ENCODE results near the gene RIMBP2. TPM values are rescaled to one million over a fixed set of nuclear protein-coding genes. Genes with fewer than 3 reads are reported as not detected.

RIMBP2 gene
- polyA plus RNA-seq, 1 donor (not counting 4 experiments of a cell fraction or from before 2014, with no cell fraction given), result 0.16 TPM

- no peak overlapping the region for H3K4me2 ChIP-seq (ENCODE audit: control insufficient read depth, extremely low read depth, insufficient read depth, low read depth, low read length)
- no peaks in the 10 kb centered on the region for H3K79me2 ChIP-seq (ENCODE audit: control insufficient read depth, insufficient read depth, low read length)
- no peak overlapping the region for H3K27ac ChIP-seq (ENCODE audit: control insufficient read depth, insufficient read depth, low read length)
- H3K9ac ChIP-seq (ENCODE audit: control insufficient read depth, extremely low read depth, insufficient read depth, low read length), result no peak overlapping the region
- no peaks in the 10 kb centered on the region for H3K9me1 ChIP-seq (ENCODE audit: control insufficient read depth, extremely low read depth, insufficient read depth, low read length)
- H4K20me1 ChIP-seq (ENCODE audit: control insufficient read depth, extremely low read depth, insufficient read depth, low read length), result no peaks in the 10 kb centered on the region
- DNase-seq (ENCODE audit: low read depth, low spot score) (no peak), FAIRE-seq (no peak)
- peaks cover 5% of the 10 kb centered on the region for H3K27me3 ChIP-seq (ENCODE audit: control insufficient read depth, extremely low read depth, insufficient read depth, low read length)
- no peaks in the 10 kb centered on the region for H3K4me1 ChIP-seq (ENCODE audit: control insufficient read depth, extremely low read depth, insufficient read depth, low read length)
- H2AFZ ChIP-seq (ENCODE audit: control insufficient read depth, low read length), result no peak overlapping the region
- H3K36me3 ChIP-seq (ENCODE audit: control insufficient read depth in 2 of 2, extremely low read depth in 1 of 2, insufficient read depth in 2 of 2, low read length in 2 of 2), result no peaks in the 10 kb centered on the region
- H3K4me3 ChIP-seq (ENCODE audit: control insufficient read depth in 2 of 3, extremely low read depth in 1 of 3, insufficient read depth in 2 of 3, low read depth in 1 of 3, low read length in 3 of 3), result no peak overlapping the region
- H3K9me3 ChIP-seq (ENCODE audit: control insufficient read depth, low read depth, low read length), result no peaks in the 10 kb centered on the region
- no peak for TF ChIP-seq EZH2 (IDR thresholded peaks at IDR 0.05; ENCODE audit: low read length)
- no peak for TF ChIP-seq CTCF (optimal IDR thresholded peaks at IDR 0.05 in 1 of 3, IDR thresholded peaks at IDR 0.05 in 1 of 3, conservative IDR thresholded peaks at IDR 0.05 in 1 of 3; ENCODE audit: extremely low read depth in 1 of 3, insufficient read depth in 2 of 3, low read length in 3 of 3)
- dilution Hi-C loops (cut with MboI; ENCODE audit: extremely low pct_ligation_motif_present, low sequenced_read_pairs), result no loop called here
Measured at GRCh38 chr12:130704606-130705005, 11.5 kb downstream of the RIMBP2 start.

- DNase-seq (ENCODE audit: low read depth, low spot score) (no peak), FAIRE-seq (no peak)
- no peak overlapping the region for H3K4me2 ChIP-seq (ENCODE audit: control insufficient read depth, extremely low read depth, insufficient read depth, low read depth, low read length)
- no peak overlapping the region for H2AFZ ChIP-seq (ENCODE audit: control insufficient read depth, low read length)
- no peaks in the 10 kb centered on the region for H3K4me1 ChIP-seq (ENCODE audit: control insufficient read depth, extremely low read depth, insufficient read depth, low read length)
- H3K9me1 ChIP-seq (ENCODE audit: control insufficient read depth, extremely low read depth, insufficient read depth, low read length), result no peaks in the 10 kb centered on the region
- no peaks in the 10 kb centered on the region for H4K20me1 ChIP-seq (ENCODE audit: control insufficient read depth, extremely low read depth, insufficient read depth, low read length)
- H3K4me3 ChIP-seq (ENCODE audit: control insufficient read depth in 2 of 3, extremely low read depth in 1 of 3, insufficient read depth in 2 of 3, low read depth in 1 of 3, low read length in 3 of 3), result no peak overlapping the region
- H3K9ac ChIP-seq (ENCODE audit: control insufficient read depth, extremely low read depth, insufficient read depth, low read length), result no peak overlapping the region
- no peaks in the 10 kb centered on the region for H3K36me3 ChIP-seq (ENCODE audit: control insufficient read depth in 2 of 2, extremely low read depth in 1 of 2, insufficient read depth in 2 of 2, low read length in 2 of 2)
- dilution Hi-C loops (cut with MboI; ENCODE audit: extremely low pct_ligation_motif_present, low sequenced_read_pairs), result no loop called here
- no peak overlapping the region for H3K27ac ChIP-seq (ENCODE audit: control insufficient read depth, insufficient read depth, low read length)
- no peaks in the 10 kb centered on the region for H3K9me3 ChIP-seq (ENCODE audit: control insufficient read depth, low read depth, low read length)
- H3K27me3 ChIP-seq (ENCODE audit: control insufficient read depth, extremely low read depth, insufficient read depth, low read length), result peaks cover under 1% of the 10 kb centered on the region
- TF ChIP-seq EZH2 (IDR thresholded peaks at IDR 0.05; ENCODE audit: low read length) (no peak), CTCF (optimal IDR thresholded peaks at IDR 0.05 in 1 of 3, IDR thresholded peaks at IDR 0.05 in 1 of 3, conservative IDR thresholded peaks at IDR 0.05 in 1 of 3; ENCODE audit: extremely low read depth in 1 of 3, insufficient read depth in 2 of 3, low read length in 3 of 3) (no peak)
- H3K79me2 ChIP-seq (ENCODE audit: control insufficient read depth, insufficient read depth, low read length), result no peaks in the 10 kb centered on the region
Measured at GRCh38 chr12:130703733-130704375, 12.2 kb downstream of the RIMBP2 start.
